Mesendoderm (in vitro differentiated cells): ENCODE results near the gene CPT1A.

Experiments used
- DNase-seq: peaks from one replicate; pipeline ENCODE4 v3.0.0; 2013
- H2AK5ac ChIP-seq: 2 replicates; pipeline ENCODE4 v1.6.1; 2013; ENCODE audit warnings: low read length, inconsistent platforms
- H2BK120ac ChIP-seq: 2 replicates; pipeline ENCODE4 v1.6.1; 2013; ENCODE audit warnings: low read depth, mild to moderate bottlenecking, low read length, moderate library complexity, mixed read lengths
- H2BK15ac ChIP-seq: replicated peaks from 2 replicates; pipeline ENCODE4 v1.6.1; 2013; ENCODE audit warnings: low read depth, mild to moderate bottlenecking, moderate library complexity
- H2BK5ac ChIP-seq: 2 replicates; pipeline ENCODE4 v1.6.1; 2013; ENCODE audit warnings: low read length, inconsistent platforms
- H3K18ac ChIP-seq: 2 replicates; pipeline ENCODE4 v1.6.1; 2013; ENCODE audit warnings: mild to moderate bottlenecking, low read length, mixed read lengths
- H3K23ac ChIP-seq: one replicate; pipeline ENCODE4 v1.6.1; 2013; ENCODE audit warnings: low read length
- H3K27ac ChIP-seq: 2 replicates; pipeline ENCODE4 v1.5.1; 2013; ENCODE audit warnings: low read depth, mild to moderate bottlenecking, inconsistent platforms, low read length, moderate library complexity
- H3K27me3 ChIP-seq: 2 replicates; pipeline ENCODE4 v1.6.1; 2013; ENCODE audit warnings: low read length, control low read depth, mild to moderate bottlenecking, inconsistent platforms; ENCODE audit not compliant: insufficient read depth, poor library complexity
- H3K36me3 ChIP-seq: 2 replicates; pipeline ENCODE4 v1.6.1; 2013; ENCODE audit warnings: low read length, inconsistent platforms; ENCODE audit not compliant: control insufficient read depth, insufficient read depth
- H3K4ac ChIP-seq: one replicate; pipeline ENCODE4 v1.6.1; 2013; ENCODE audit warnings: low read depth, mild to moderate bottlenecking, low read length, moderate library complexity
- H3K4me1 ChIP-seq: 2 replicates; pipeline ENCODE4 v1.6.1; 2013; ENCODE audit warnings: low read depth, low read length, inconsistent platforms; ENCODE audit not compliant: control insufficient read depth
- H3K4me2 ChIP-seq: 2 replicates; pipeline ENCODE4 v1.6.1; 2013; ENCODE audit warnings: low read length
- H3K4me3 ChIP-seq: 2 replicates; pipeline ENCODE4 v1.5.1; 2013; ENCODE audit warnings: mild to moderate bottlenecking, low read length
- H3K56ac ChIP-seq: one replicate; pipeline ENCODE4 v1.6.1; 2013; ENCODE audit warnings: low read length
- H3K79me1 ChIP-seq: 2 replicates; pipeline ENCODE4 v1.6.1; 2013; ENCODE audit warnings: low read length, inconsistent platforms
- H3K79me2 ChIP-seq: 2 replicates; pipeline ENCODE4 v1.6.1; 2013; ENCODE audit warnings: mild to moderate bottlenecking, low read length; ENCODE audit not compliant: control insufficient read depth, insufficient read depth
- H3K9ac ChIP-seq: 2 replicates; pipeline ENCODE4 v1.6.1; 2013; ENCODE audit warnings: low read length, inconsistent platforms
- H4K5ac ChIP-seq: one replicate; pipeline ENCODE4 v1.6.1; 2013; ENCODE audit warnings: low read length
- H4K8ac ChIP-seq: one replicate; pipeline ENCODE4 v1.6.1; 2013; ENCODE audit warnings: low read depth, mild to moderate bottlenecking, control low read depth, low read length, moderate library complexity
- WGBS: extraction: QIAGEN DNeasy Blood & Tissue Kit; methylation state at CpG from one replicate; pipeline ENCODE4 v1.1.7; 2013; ENCODE audit warnings: low lambda C conversion rate, missing lambda C conversion rate; ENCODE audit not compliant: insufficient coverage; ENCODE audit errors: extremely low coverage; 5-methylcytosine and 5-hydroxymethylcytosine counted together

The CPT1A gene

GRCh38 chr11:68714060-68714856 lies 127.5 kb downstream of the CPT1A start:
- Histone ChIP-seq H3K79me2 (no peaks in the 10 kb centered on the region), H2AK5ac (no peak overlapping the region), H3K27me3 (no peaks in the 10 kb centered on the region), H3K4ac (no peak overlapping the region), H3K4me1 (peaks cover 2% of the 10 kb centered on the region), H3K4me3 (no peak overlapping the region), H2BK5ac (no peak overlapping the region), H3K36me3 (no peaks in the 10 kb centered on the region), H3K18ac (no peak overlapping the region), H3K56ac (no peak overlapping the region), H2BK120ac (no peak overlapping the region), H3K23ac (no peak overlapping the region), H4K8ac (no peak overlapping the region), H3K79me1 (no peaks in the 10 kb centered on the region), H3K4me2 (no peak overlapping the region), H3K9ac (no peak overlapping the region), H4K5ac (no peak overlapping the region), H3K27ac (no peak overlapping the region), H2BK15ac (no peak overlapping the region)
- WGBS, result 100% methylated on average over 1 of the region's 23 CpGs
- no peak for DNase-seq

- H3K27ac ChIP-seq, result no peak overlapping the region
- H2BK120ac ChIP-seq, result no peak overlapping the region
- no peak overlapping the region for H3K4me3 ChIP-seq
- no peak for DNase-seq
- no peaks in the 10 kb centered on the region for H3K79me1 ChIP-seq
- no peak overlapping the region for H3K4me2 ChIP-seq
- no peaks in the 10 kb centered on the region for H3K79me2 ChIP-seq
- no peak overlapping the region for H2AK5ac ChIP-seq
- no peak overlapping the region for H4K8ac ChIP-seq
- no peak overlapping the region for H2BK15ac ChIP-seq
- H3K23ac ChIP-seq, result no peak overlapping the region
- H3K18ac ChIP-seq, result no peak overlapping the region
- no peak overlapping the region for H3K56ac ChIP-seq
- H3K27me3 ChIP-seq, result no peaks in the 10 kb centered on the region
- WGBS, result 100% methylated on average over 8 of the region's 8 CpGs
- no peak overlapping the region for H3K9ac ChIP-seq
- no peaks in the 10 kb centered on the region for H3K36me3 ChIP-seq
- H4K5ac ChIP-seq, result no peak overlapping the region
- peaks cover 2% of the 10 kb centered on the region for H3K4me1 ChIP-seq
- no peak overlapping the region for H3K4ac ChIP-seq
- H2BK5ac ChIP-seq, result no peak overlapping the region
These were observed 130.6 kb downstream of the CPT1A start for GRCh38 chr11:68711114-68711513.

GRCh38 chr11:68710409-68710808 lies 131.3 kb downstream of the CPT1A start:
- WGBS, result no CpG with 5 or more reads among the region's 11 CpGs
- H3K4ac ChIP-seq, result no peak overlapping the region
- H3K18ac ChIP-seq, result no peak overlapping the region
- no peak overlapping the region for H3K27ac ChIP-seq
- H3K27me3 ChIP-seq, result no peaks in the 10 kb centered on the region
- H3K36me3 ChIP-seq, result no peaks in the 10 kb centered on the region
- H3K79me2 ChIP-seq, result no peaks in the 10 kb centered on the region
- H3K4me2 ChIP-seq, result no peak overlapping the region
- no peaks in the 10 kb centered on the region for H3K79me1 ChIP-seq
- H2BK5ac ChIP-seq, result no peak overlapping the region
- no peak overlapping the region for H4K5ac ChIP-seq
- no peak overlapping the region for H4K8ac ChIP-seq
- H2BK15ac ChIP-seq, result no peak overlapping the region
- H3K9ac ChIP-seq, result no peak overlapping the region
- no peak overlapping the region for H2AK5ac ChIP-seq
- H3K56ac ChIP-seq, result peak overlapping the region; percentile 12
- no peak overlapping the region for H2BK120ac ChIP-seq
- H3K23ac ChIP-seq, result no peak overlapping the region
- peaks cover 1% of the 10 kb centered on the region for H3K4me1 ChIP-seq
- no peak overlapping the region for H3K4me3 ChIP-seq
- no peak for DNase-seq

- Histone ChIP-seq H3K4me2 (no peak overlapping the region), H3K27me3 (no peaks in the 10 kb centered on the region), H4K5ac (no peak overlapping the region), H3K36me3 (no peaks in the 10 kb centered on the region), H3K23ac (no peak overlapping the region), H3K9ac (no peak overlapping the region), H3K79me2 (no peaks in the 10 kb centered on the region), H3K18ac (no peak overlapping the region), H3K56ac (peak overlapping the region; percentile 30), H3K4me3 (no peak overlapping the region), H2BK5ac (no peak overlapping the region), H4K8ac (no peak overlapping the region), H3K79me1 (no peaks in the 10 kb centered on the region), H3K27ac (no peak overlapping the region), H2AK5ac (no peak overlapping the region), H2BK120ac (no peak overlapping the region), H2BK15ac (no peak overlapping the region), H3K4me1 (no peaks in the 10 kb centered on the region), H3K4ac (no peak overlapping the region)
- no peak for DNase-seq
- no CpG with 5 or more reads among the region's 12 CpGs for WGBS
These were observed 132.7 kb downstream of the CPT1A start for GRCh38 chr11:68709062-68709461.

GRCh38 chr11:68707527-68707926 lies 134.2 kb downstream of the CPT1A start:
- Histone ChIP-seq H3K79me2 (no peaks in the 10 kb centered on the region), H3K27me3 (no peaks in the 10 kb centered on the region), H2AK5ac (no peak overlapping the region), H4K8ac (no peak overlapping the region), H3K23ac (no peak overlapping the region), H3K18ac (no peak overlapping the region), H3K4me3 (no peak overlapping the region), H2BK5ac (no peak overlapping the region), H4K5ac (no peak overlapping the region), H3K4ac (no peak overlapping the region), H2BK15ac (no peak overlapping the region), H3K4me1 (no peaks in the 10 kb centered on the region), H3K9ac (no peak overlapping the region), H3K27ac (no peak overlapping the region), H2BK120ac (no peak overlapping the region), H3K56ac (no peak overlapping the region), H3K79me1 (no peaks in the 10 kb centered on the region), H3K4me2 (no peak overlapping the region), H3K36me3 (no peaks in the 10 kb centered on the region)
- WGBS, result no CpG with 5 or more reads among the region's 7 CpGs
- DNase-seq, result no peak

- DNase-seq, result peak; percentile 56
- H3K27ac ChIP-seq, result no peak overlapping the region
- H3K4me3 ChIP-seq, result no peak overlapping the region
These were observed 136.8 kb downstream of the CPT1A start for GRCh38 chr11:68704887-68705286.

More at GRCh38 chr11:68704887-68705286, 136.8 kb downstream of the CPT1A start:
- no peak overlapping the region for H3K9ac ChIP-seq
- H3K79me2 ChIP-seq, result no peaks in the 10 kb centered on the region
- no peaks in the 10 kb centered on the region for H3K79me1 ChIP-seq
- H2BK15ac ChIP-seq, result no peak overlapping the region
- no peak overlapping the region for H4K5ac ChIP-seq
- H3K4ac ChIP-seq, result no peak overlapping the region
- no peak overlapping the region for H3K18ac ChIP-seq
- no peak overlapping the region for H3K23ac ChIP-seq
- peak overlapping the region; percentile 59 for H3K56ac ChIP-seq
- no CpG with 5 or more reads among the region's 16 CpGs for WGBS
- H3K4me1 ChIP-seq, result no peaks in the 10 kb centered on the region
- no peak overlapping the region for H3K4me2 ChIP-seq
- H2BK120ac ChIP-seq, result no peak overlapping the region
- H3K36me3 ChIP-seq, result no peaks in the 10 kb centered on the region
- H2AK5ac ChIP-seq, result no peak overlapping the region
- H4K8ac ChIP-seq, result no peak overlapping the region
- no peaks in the 10 kb centered on the region for H3K27me3 ChIP-seq
- H2BK5ac ChIP-seq, result no peak overlapping the region
